Measurements from ENCODE around the gene USP17L30.

Gene USP17L30

GRCh38 chr4:9409793-9410192, 46.9 kb downstream of the USP17L30 start:
- FAIRE-seq (no peak), DNase-seq (ENCODE audit: insufficient read length, low spot score) (no peak)
- no peak for TF ChIP-seq CTCF (IDR thresholded peaks at IDR 0.05; ENCODE audit: insufficient read depth, missing control alignments)

Measured in D721Med (cell line).